Lung (tissue), 12 donors: ENCODE data around the gene ALK. TPM values are rescaled to one million over a fixed set of nuclear protein-coding genes. Genes with fewer than 3 reads are reported as not detected.

ENCODE experiments used
- ATAC-seq: fragments of 200-7000 bp; cut with Tn5 transposase; one replicate; pipeline ENCODE4 v1.9.1; 2020; ENCODE audit warnings: moderate number of reproducible peaks; ENCODE audit not compliant: insufficient read depth, low FRiP score
- DNase-seq, 3 donors: peaks; one replicate each; pipeline ENCODE4 v3.0.0-alpha.2; 2013 to 2017
- H3K27ac ChIP-seq, 2 donors: one replicate each; pipeline ENCODE4 v1.5.1; 2013; ENCODE audit warnings: mild to moderate bottlenecking in 2 of 2, moderate library complexity in 2 of 2, control low read depth in 1 of 2, inconsistent platforms in 1 of 2, low read depth in 1 of 2, low read length in 1 of 2
- H3K27me3 ChIP-seq, 3 donors: one replicate each; pipeline ENCODE4 v1.5.1; 2013; ENCODE audit warnings: low read length in 2 of 3; ENCODE audit not compliant: control insufficient read depth in 3 of 3, insufficient read depth in 3 of 3
- H3K36me3 ChIP-seq, 4 donors: one replicate each; pipeline ENCODE4 v1.5.1; 2013; ENCODE audit warnings: low read length in 4 of 4, mild to moderate bottlenecking in 1 of 4, moderate library complexity in 1 of 4; ENCODE audit not compliant: control insufficient read depth in 4 of 4, insufficient read depth in 4 of 4
- H3K4me1 ChIP-seq, 5 donors: one replicate each; pipeline ENCODE4 v1.5.1; 2013; ENCODE audit warnings: low read length in 5 of 5, mild to moderate bottlenecking in 2 of 5, moderate library complexity in 1 of 5; ENCODE audit not compliant: control insufficient read depth in 5 of 5, insufficient read depth in 5 of 5
- H3K4me3 ChIP-seq: one replicate; pipeline ENCODE4 v1.5.1; 2013; ENCODE audit warnings: mild to moderate bottlenecking, control low read depth, moderate library complexity
- H3K9ac ChIP-seq, 2 donors: one replicate each; pipeline ENCODE4 v1.5.1; 2013; ENCODE audit warnings: low read length in 2 of 2, control low read depth in 1 of 2; ENCODE audit not compliant: insufficient read depth in 1 of 2
- H3K9me3 ChIP-seq, 4 donors: one replicate each; pipeline ENCODE4 v1.5.1; 2013; ENCODE audit warnings: low read length in 3 of 4, mild to moderate bottlenecking in 1 of 4, moderate library complexity in 1 of 4; ENCODE audit not compliant: control insufficient read depth in 4 of 4, insufficient read depth in 3 of 4
- CTCF ChIP-seq: IDR thresholded peaks from 2 replicates; pipeline ENCODE4 v1.5.1; 2012; ENCODE audit warnings: mild to moderate bottlenecking; ENCODE audit errors: control extremely low read depth, extremely low read depth
- WGBS, 2 donors: extraction: QIAGEN DNeasy Blood & Tissue Kit; methylation state at CpG; one replicate each; pipeline ENCODE4 v1.1.7; 2013; 5-methylcytosine and 5-hydroxymethylcytosine counted together
- polyA plus RNA-seq, 2 donors: library from polyadenylated mRNA; stranded (reverse); fragments of 200-250 nt; gene quantifications; one replicate each; pipeline ENCODE4 v1.2.1, GENCODE V29; 2013
- total RNA-seq, 2 donors: library from RNA; depleted of rRNA in 1 of 2; stranded (reverse); fragments of >200 nt in 1 of 2; gene quantifications; one replicate each; pipeline ENCODE4 v1.2.1, GENCODE V29; 2014 to 2021
- donor health status: control.
- donor health status: control.
- donor health status: Bipolar disorder and iron deficiency.
- donor health status: healthy.
- donor health status: DM: yes; HTN: yes; CAD: no.

The ALK gene
- total and polyA plus RNA-seq, 4 donors = 0.09 to 0.25 (median 0.10) TPM; not detected in 1

- TF ChIP-seq CTCF = no peak
Observed at GRCh38 chr2:29367986-29368658, 553.3 kb downstream of the ALK start.

GRCh38 chr2:29363111-29363510 is 558.3 kb downstream of the ALK start:
- no peak for ATAC-seq
- TF ChIP-seq CTCF = no peak

More at GRCh38 chr2:29367986-29368658, 553.3 kb downstream of the ALK start:
- DNase-seq (no peak), ATAC-seq (no peak)
- Histone ChIP-seq H3K4me3 (no peak overlapping the region), H3K9me3 (no peaks in the 10 kb centered on the region), H3K27ac (no peak overlapping the region), H3K36me3 (no peaks in the 10 kb centered on the region), H3K27me3 (no peaks in the 10 kb centered on the region), H3K4me1 (no peaks in the 10 kb centered on the region), H3K9ac (no peak overlapping the region)
- WGBS, 2 donors = 77 to 83% methylated on average over 3 of the region's 3 CpGs

GRCh38 chr2:29361231-29361630 is 560.2 kb downstream of the ALK start:
- H3K9ac ChIP-seq = no peak overlapping the region
- no peak overlapping the region for H3K27ac ChIP-seq
- no peak for TF ChIP-seq CTCF
- H3K27me3 ChIP-seq = peaks cover 0 to 2% (median 0%) of the 10 kb centered on the region in 3 donors
- 87 to 91% methylated on average over 6 of the region's 6 CpGs for WGBS, 2 donors
- H3K4me3 ChIP-seq = no peak overlapping the region
- H3K36me3 ChIP-seq = no peaks in the 10 kb centered on the region
- H3K9me3 ChIP-seq = peaks cover 0 to 3% (median 0%) of the 10 kb centered on the region in 4 donors
- H3K4me1 ChIP-seq = no peaks in the 10 kb centered on the region
- no peak for ATAC-seq
- DNase-seq = no peak

More at GRCh38 chr2:29363111-29363510, 558.3 kb downstream of the ALK start:
- 67 to 79% methylated on average over 2 of the region's 2 CpGs for WGBS, 2 donors
- no peak overlapping the region for H3K4me3 ChIP-seq
- peaks cover 0 to 3% (median 0%) of the 10 kb centered on the region in 4 donors for H3K9me3 ChIP-seq
- H3K9ac ChIP-seq = no peak overlapping the region
- peaks cover 0 to 2% (median 0%) of the 10 kb centered on the region in 3 donors for H3K27me3 ChIP-seq
- H3K36me3 ChIP-seq = no peaks in the 10 kb centered on the region
- H3K4me1 ChIP-seq = no peaks in the 10 kb centered on the region
- no peak for DNase-seq
- no peak overlapping the region for H3K27ac ChIP-seq
